BJ (cell line): ENCODE measurements around the gene LHPP. TPM values are rescaled to one million over a fixed set of nuclear protein-coding genes. Genes with fewer than 3 reads are reported as not detected.

Experiments
- CTCF ChIA-PET: fragments of 350-600 bp; formaldehyde crosslinking; extraction: SDS; loops from one replicate; lab custom pipeline; 2021; ENCODE audit warnings: antibody characterized with exemption, inconsistent platforms; lab: Yijun Ruan, JAX
- POLR2A ChIA-PET: fragments of 300-600 bp; sonication (Branson Sonifier 250); formaldehyde crosslinking; extraction: SDS; loops from one replicate; lab custom pipeline; 2021; ENCODE audit warnings: antibody characterized with exemption; lab: Charles Lee
- DNase-seq: peaks from one replicate; pipeline ENCODE4 v3.0.0-alpha.2; 2011; ENCODE audit warnings: low read depth
- H3K27me3 ChIP-seq: 2 replicates; pipeline ENCODE4 v1.6.0; 2011; ENCODE audit warnings: low read length; ENCODE audit not compliant: control insufficient read depth, insufficient read depth
- H3K36me3 ChIP-seq: 2 replicates; pipeline ENCODE4 v1.5.1; 2011; ENCODE audit warnings: low read length; ENCODE audit not compliant: control insufficient read depth, insufficient read depth
- H3K4me3 ChIP-seq: 2 replicates; pipeline ENCODE4 v1.5.1; 2011; ENCODE audit warnings: low read depth, mild to moderate bottlenecking, control low read depth, low read length
- CTCF ChIP-seq: IDR thresholded peaks from 2 replicates; pipeline ENCODE4 v1.5.1; 2011; ENCODE audit warnings: low read depth, mild to moderate bottlenecking, control low read depth, inconsistent platforms, low read length, moderate library complexity; ENCODE audit not compliant: insufficient read depth
- polyA plus RNA-seq: library from polyadenylated mRNA; depleted of rRNA; stranded (reverse); fragments of >200 nt; gene quantifications from 2 replicates; pipeline ENCODE4 v1.2.3, GENCODE V29; 2011

The LHPP gene
- polyA plus RNA-seq, 1 experiment, result 23.8 TPM

- TF ChIP-seq CTCF, result no peak
- DNase-seq, result no peak
- ChIA-PET POLR2A (no interaction called here), CTCF (interaction anchor here (0.9 to 1.9 kb wide), 6 partner anchors 8 to 221 kb away, joined by 3 to 7 read pairs (median 3); no protein-coding TSS in a partner anchor)
- Histone ChIP-seq H3K27me3 (no peaks in the 10 kb centered on the region), H3K36me3 (no peaks in the 10 kb centered on the region), H3K4me3 (no peak overlapping the region)
Measured at GRCh38 chr10:124523901-124524300, 62.3 kb downstream of the LHPP start.

- CTCF ChIA-PET, result interaction anchor here (1.0 to 1.6 kb wide), 2 partner anchors 10 to 216 kb away, joined by 3 to 7 read pairs; no protein-coding TSS in a partner anchor
- Histone ChIP-seq H3K27me3 (no peaks in the 10 kb centered on the region), H3K36me3 (no peaks in the 10 kb centered on the region), H3K4me3 (no peak overlapping the region)
- TF ChIP-seq CTCF, result no peak
- POLR2A ChIA-PET, result no interaction called here
- no peak for DNase-seq
Measured at GRCh38 chr10:124524991-124525653, 63.5 kb downstream of the LHPP start.

GRCh38 chr10:124525751-124526600 lies 64.4 kb downstream of the LHPP start:
- DNase-seq, result no peak
- ChIA-PET CTCF (no interaction called here), POLR2A (no interaction called here)
- Histone ChIP-seq H3K27me3 (no peaks in the 10 kb centered on the region), H3K36me3 (no peaks in the 10 kb centered on the region), H3K4me3 (no peak overlapping the region)
- TF ChIP-seq CTCF, result no peak

- no peaks in the 10 kb centered on the region for H3K36me3 ChIP-seq
- H3K27me3 ChIP-seq, result no peaks in the 10 kb centered on the region
- no peak for DNase-seq
- TF ChIP-seq CTCF, result no peak
- POLR2A ChIA-PET, result no interaction called here
- no peak overlapping the region for H3K4me3 ChIP-seq
- CTCF ChIA-PET, result interaction anchor here (1.3 to 1.6 kb wide), 3 partner anchors 11 to 215 kb away, joined by 4 to 8 read pairs (median 6); no protein-coding TSS in a partner anchor
Measured at GRCh38 chr10:124526621-124527267, 65.1 kb downstream of the LHPP start.

DNA sequence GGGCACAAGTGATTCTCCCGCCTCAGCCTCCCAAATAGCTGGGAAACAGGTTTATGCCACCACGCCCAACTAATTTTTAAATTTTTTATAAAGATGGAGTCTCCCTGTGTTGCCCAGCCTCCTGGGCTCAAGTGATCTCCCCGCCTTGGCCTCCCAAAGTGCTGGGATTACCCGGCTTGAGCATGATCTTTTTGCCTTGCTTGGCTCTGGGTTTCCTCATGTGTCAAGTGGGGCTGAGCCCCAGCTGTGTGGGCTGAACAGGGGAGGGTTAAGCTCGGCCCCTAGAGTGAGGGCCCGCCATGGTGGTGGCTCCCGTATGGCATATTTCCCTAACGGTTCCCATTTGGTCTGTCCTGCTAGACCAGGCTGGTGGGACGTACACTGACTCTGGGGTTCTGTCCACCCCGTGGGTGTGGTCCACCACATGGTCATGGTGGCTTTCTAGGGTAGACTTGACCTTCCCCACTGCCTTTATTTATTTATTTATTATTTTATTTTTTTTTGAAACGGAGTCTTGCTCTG lies 66.3 kb downstream of the LHPP start:
- CTCF ChIA-PET, result interaction anchor here (0.5 to 1.7 kb wide), 5 partner anchors 11 to 630 kb away, joined by 3 to 8 read pairs (median 4); no protein-coding TSS in a partner anchor
- POLR2A ChIA-PET, result no interaction called here
- TF ChIP-seq CTCF, result no peak
- Histone ChIP-seq H3K4me3 (no peak overlapping the region), H3K36me3 (no peaks in the 10 kb centered on the region), H3K27me3 (no peaks in the 10 kb centered on the region)
- DNase-seq, result no peak
